ENCODE results near the gene LY6G5B. TPM values are rescaled to one million over a fixed set of nuclear protein-coding genes. Genes with fewer than 3 reads are reported as not detected.

LY6G5B gene
- total RNA-seq, 2 donors from 2014 or later: 1.8 to 13.0 TPM

DNA sequence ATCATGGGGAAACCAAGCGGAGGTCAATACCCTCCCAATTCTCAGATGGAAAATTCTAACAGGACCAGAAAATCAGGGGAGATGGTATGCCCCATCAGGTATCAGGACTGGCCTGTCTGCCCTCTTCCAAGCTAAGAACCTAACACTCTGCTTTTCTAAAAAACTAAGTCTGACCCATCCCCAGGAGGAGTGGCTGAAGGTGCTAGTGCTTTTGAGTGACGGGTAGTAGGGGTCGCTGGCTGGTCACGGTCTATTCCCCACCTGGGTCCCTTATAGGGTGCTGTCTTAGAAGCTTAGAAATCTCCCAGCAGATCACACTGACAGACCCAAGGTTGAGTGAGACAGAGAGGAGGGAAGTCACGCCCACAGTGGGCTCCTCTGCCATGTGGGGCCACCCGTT is 23.8 kb downstream of the LY6G5B start:
- Histone ChIP-seq H3K4me1 (replicated peaks) (no peaks in the 10 kb centered on the region), H3K4me3 (no peak overlapping the region), H3K36me3 (peaks cover 3 to 15% of the 10 kb centered on the region in 2 donors), H3K27me3 (replicated peaks; ENCODE audit: insufficient read depth) (no peaks in the 10 kb centered on the region), H3K27ac (no peak overlapping the region), H3K9me3 (no peaks in the 10 kb centered on the region)
- 87% methylated on average over 6 of the region's 6 CpGs for WGBS
- DNase-seq (ENCODE audit: low spot score): no peak
- no peak for TF ChIP-seq POLR2AphosphoS5 (IDR thresholded peaks at IDR 0.05)
- TF ChIP-seq POLR2A (IDR thresholded peaks at IDR 0.05): no peak
- TF ChIP-seq, protein P1, sequence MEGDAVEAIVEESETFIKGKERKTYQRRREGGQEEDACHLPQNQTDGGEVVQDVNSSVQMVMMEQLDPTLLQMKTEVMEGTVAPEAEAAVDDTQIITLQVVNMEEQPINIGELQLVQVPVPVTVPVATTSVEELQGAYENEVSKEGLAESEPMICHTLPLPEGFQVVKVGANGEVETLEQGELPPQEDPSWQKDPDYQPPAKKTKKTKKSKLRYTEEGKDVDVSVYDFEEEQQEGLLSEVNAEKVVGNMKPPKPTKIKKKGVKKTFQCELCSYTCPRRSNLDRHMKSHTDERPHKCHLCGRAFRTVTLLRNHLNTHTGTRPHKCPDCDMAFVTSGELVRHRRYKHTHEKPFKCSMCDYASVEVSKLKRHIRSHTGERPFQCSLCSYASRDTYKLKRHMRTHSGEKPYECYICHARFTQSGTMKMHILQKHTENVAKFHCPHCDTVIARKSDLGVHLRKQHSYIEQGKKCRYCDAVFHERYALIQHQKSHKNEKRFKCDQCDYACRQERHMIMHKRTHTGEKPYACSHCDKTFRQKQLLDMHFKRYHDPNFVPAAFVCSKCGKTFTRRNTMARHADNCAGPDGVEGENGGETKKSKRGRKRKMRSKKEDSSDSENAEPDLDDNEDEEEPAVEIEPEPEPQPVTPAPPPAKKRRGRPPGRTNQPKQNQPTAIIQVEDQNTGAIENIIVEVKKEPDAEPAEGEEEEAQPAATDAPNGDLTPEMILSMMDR (IDR thresholded peaks at IDR 0.05): no peak
- intact Hi-C loops (cut with DNase I): no loop called here

DNA sequence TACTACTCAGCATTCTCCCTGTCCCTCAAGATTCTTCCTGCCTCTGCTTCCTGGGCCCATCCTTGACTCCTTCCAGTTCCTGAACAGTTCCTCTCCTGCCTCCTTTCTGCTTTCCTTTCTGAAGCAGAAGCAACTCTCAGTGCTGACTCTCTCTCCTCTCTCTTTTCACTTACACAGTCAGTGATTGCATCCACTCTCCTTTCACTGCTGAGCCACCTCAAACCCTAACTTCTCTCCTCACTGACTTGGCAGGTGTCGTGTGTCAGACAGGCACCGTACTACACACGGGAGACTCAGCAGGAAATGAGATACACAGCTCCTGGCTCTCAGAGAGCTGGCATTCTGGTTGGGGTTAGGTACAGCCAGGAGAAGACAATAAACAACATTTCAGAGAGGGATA is 27.8 kb downstream of the LY6G5B start:
- H3K9me3 ChIP-seq: no peaks in the 10 kb centered on the region
- H3K27ac ChIP-seq: peak overlapping the region; percentile 8 to 42
- H3K4me3 ChIP-seq: no peak overlapping the region
- H3K27me3 ChIP-seq (replicated peaks; ENCODE audit: insufficient read depth): no peaks in the 10 kb centered on the region
- WGBS: 22% methylated on average over 3 of the region's 3 CpGs
- no peaks in the 10 kb centered on the region for H3K4me1 ChIP-seq (replicated peaks)
- H3K36me3 ChIP-seq: no peaks in the 10 kb centered on the region
- TF ChIP-seq, protein P1 (IDR thresholded peaks at IDR 0.05): no peak
- no peak for TF ChIP-seq POLR2AphosphoS5 (IDR thresholded peaks at IDR 0.05)
- no peak for TF ChIP-seq POLR2A (IDR thresholded peaks at IDR 0.05)
- intact Hi-C loops (cut with DNase I): no loop called here
- no peak for DNase-seq (ENCODE audit: low spot score)

DNA sequence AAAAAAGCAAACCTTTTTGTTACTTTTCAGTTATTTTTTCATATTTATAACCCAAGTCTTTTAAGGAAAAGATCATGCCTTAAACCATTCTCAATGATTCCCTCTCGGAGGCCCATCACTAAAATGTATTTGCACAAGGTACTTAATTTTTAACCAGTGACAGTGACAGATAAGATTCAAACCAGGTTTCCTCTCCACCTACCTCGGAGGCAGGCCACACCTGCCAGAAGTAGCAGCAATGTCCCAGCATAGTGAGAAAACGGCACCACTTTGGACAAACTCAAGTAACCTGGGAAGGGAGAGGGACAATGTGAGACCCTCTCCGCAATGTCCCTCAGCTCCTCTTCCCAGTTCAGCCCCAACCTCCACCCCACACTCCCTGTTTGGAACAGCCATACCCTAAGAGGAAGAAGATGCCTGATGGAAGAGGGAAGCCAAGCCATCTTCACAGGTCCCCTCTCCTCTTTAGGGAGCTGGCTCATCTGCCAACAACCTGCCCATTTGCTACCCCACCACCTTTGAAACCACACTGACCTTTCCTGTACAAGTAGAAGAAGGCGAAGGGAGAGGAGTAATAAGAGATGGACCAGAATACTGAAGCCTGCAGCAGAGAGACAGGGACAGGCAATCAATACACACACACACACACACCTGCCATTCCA is 31.1 kb downstream of the LY6G5B start:
- WGBS: 75% methylated on average over 5 of the region's 5 CpGs
- no peaks in the 10 kb centered on the region for H3K27me3 ChIP-seq (replicated peaks; ENCODE audit: insufficient read depth)
- no peaks in the 10 kb centered on the region for H3K36me3 ChIP-seq
- intact Hi-C loops (cut with DNase I): no loop called here
- TF ChIP-seq POLR2A (IDR thresholded peaks at IDR 0.05): no peak
- no peak for TF ChIP-seq POLR2AphosphoS5 (IDR thresholded peaks at IDR 0.05)
- TF ChIP-seq, protein P1 (IDR thresholded peaks at IDR 0.05): no peak
- H3K4me3 ChIP-seq: no peak overlapping the region
- no peak overlapping the region for H3K27ac ChIP-seq
- H3K9me3 ChIP-seq: no peaks in the 10 kb centered on the region
- H3K4me1 ChIP-seq (replicated peaks): peaks cover 3% of the 10 kb centered on the region
- DNase-seq (ENCODE audit: low spot score): no peak

DNA sequence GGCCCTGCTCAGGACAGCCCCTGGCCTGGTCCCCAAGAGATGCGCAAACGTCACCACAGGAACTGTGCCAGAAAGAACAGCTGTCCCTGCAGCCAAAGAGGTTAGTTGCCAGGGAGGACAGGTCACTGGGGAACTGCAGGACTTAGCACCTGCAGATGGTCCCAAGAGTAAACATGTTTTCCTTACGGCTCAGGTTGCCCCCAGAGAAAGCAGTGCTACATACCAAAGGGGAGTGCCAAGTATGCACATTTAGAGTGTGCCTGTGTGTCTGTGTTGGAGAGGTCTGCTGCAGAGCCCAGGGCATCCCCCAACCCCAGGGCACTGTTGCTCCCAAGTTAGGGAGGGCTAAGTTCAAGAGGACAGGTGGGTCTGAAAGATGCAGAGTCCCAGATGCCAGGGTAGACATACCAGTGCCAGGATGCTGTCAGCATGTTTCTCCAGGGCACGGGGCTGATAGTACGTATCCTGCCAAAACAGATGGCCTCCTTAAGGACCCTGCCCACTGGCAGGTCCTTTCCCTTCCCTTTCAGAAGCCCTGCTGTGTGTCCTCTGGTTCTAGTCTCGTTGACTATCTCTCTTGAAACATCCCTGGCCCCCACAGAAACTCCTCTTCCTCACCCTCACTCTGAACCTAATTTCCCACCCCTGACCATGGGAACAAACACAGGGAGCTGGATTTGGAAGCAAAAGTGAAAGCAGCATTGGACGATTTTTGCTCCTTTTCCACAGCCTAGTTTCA is 32.1 kb downstream of the LY6G5B start:
- Histone ChIP-seq H3K9me3 (no peaks in the 10 kb centered on the region), H3K4me1 (replicated peaks) (peaks cover 3% of the 10 kb centered on the region), H3K36me3 (no peaks in the 10 kb centered on the region), H3K27me3 (replicated peaks; ENCODE audit: insufficient read depth) (no peaks in the 10 kb centered on the region), H3K27ac (peak overlapping the region; percentile 97 to 98), H3K4me3 (peak overlapping the region; percentile 70 to 72)
- peak; percentile 5 for TF ChIP-seq POLR2AphosphoS5 (IDR thresholded peaks at IDR 0.05)
- TF ChIP-seq POLR2A (IDR thresholded peaks at IDR 0.05): no peak
- TF ChIP-seq, protein P1 (IDR thresholded peaks at IDR 0.05): no peak
- DNase-seq (ENCODE audit: low spot score): no peak
- intact Hi-C loops (cut with DNase I): loop anchor here (2.0 kb wide), 1 partner anchor 27 kb away; the partner anchor contains the start of gene DDAH2
- WGBS: 24% methylated on average over 7 of the region's 7 CpGs
